OCI-LY7 (cell line): ENCODE data around the gene RASAL3. TPM values are rescaled to one million over a fixed set of nuclear protein-coding genes. Genes with fewer than 3 reads are reported as not detected.

Experiments used
- BruUV-seq: library from RNA; stranded (reverse); fragments of 400-500 nt; replicated peaks from 2 replicates; lab custom pipeline; 2021; lab: Mats Ljungman, UMichigan
- CTCF ChIA-PET: fragments of 300-600 bp; sonication (Branson Sonifier 250); formaldehyde crosslinking; loops from one replicate; lab custom pipeline; 2022; ENCODE audit warnings: antibody characterized with exemption; ENCODE audit not compliant: unreplicated experiment; lab: Charles Lee
- POLR2A ChIA-PET: fragments of 300-600 bp; sonication (Branson Sonifier 250); formaldehyde crosslinking; loops from one replicate; lab custom pipeline; 2022; ENCODE audit warnings: antibody characterized with exemption; lab: Charles Lee
- DNase-seq: peaks from one replicate; pipeline ENCODE4 v3.0.0-alpha.2; 2015; ENCODE audit warnings: low spot score
- H2AFZ ChIP-seq: fragments of 200-600 bp; sonication (generic), shearing (Covaris generic); 2 replicates; pipeline ENCODE4 v1.6.1; 2014; ENCODE audit warnings: mild to moderate bottlenecking, antibody characterized with exemption, low read length, moderate library complexity
- H3K27ac ChIP-seq: fragments of 200-600 bp; sonication (generic); 2 replicates; pipeline ENCODE4 v1.5.1; 2014; ENCODE audit warnings: mixed run types, low read depth, mild to moderate bottlenecking, moderate library complexity, low read length, inconsistent platforms; ENCODE audit not compliant: poor library complexity, severe bottlenecking
- H3K36me3 ChIP-seq: fragments of 200-600 bp; sonication (generic); 2 replicates; pipeline ENCODE4 v1.6.1; 2014; ENCODE audit warnings: mild to moderate bottlenecking, antibody characterized with exemption, low read length, moderate library complexity, mixed read lengths; ENCODE audit not compliant: insufficient read depth
- H3K4me1 ChIP-seq: fragments of 200-600 bp; sonication (generic); 2 replicates; pipeline ENCODE4 v1.5.1; 2014; ENCODE audit warnings: mild to moderate bottlenecking, low read length; ENCODE audit not compliant: insufficient read depth, poor library complexity, severe bottlenecking
- H3K4me2 ChIP-seq: fragments of 200-600 bp; sonication (generic); 2 replicates; pipeline ENCODE4 v1.6.1; 2014; ENCODE audit warnings: mild to moderate bottlenecking, low read length
- H3K4me3 ChIP-seq: fragments of 200-600 bp; sonication (generic); 2 replicates; pipeline ENCODE4 v1.5.1; 2014; ENCODE audit warnings: mild to moderate bottlenecking, low read depth, low read length; ENCODE audit not compliant: poor library complexity, severe bottlenecking
- H3K79me2 ChIP-seq: fragments of 200-600 bp; sonication (generic); 2 replicates; pipeline ENCODE4 v1.6.1; 2016; ENCODE audit warnings: low read depth, mild to moderate bottlenecking, low read length, moderate library complexity, mixed read lengths; ENCODE audit not compliant: insufficient read depth
- H3K9me2 ChIP-seq: fragments of 200-600 bp; sonication (generic); 2 replicates; pipeline ENCODE4 v1.6.1; 2016; ENCODE audit warnings: mild to moderate bottlenecking, low read length, mixed read lengths; ENCODE audit not compliant: insufficient read depth
- H3K9me3 ChIP-seq: fragments of 200-600 bp; sonication (generic); 2 replicates; pipeline ENCODE4 v1.6.1; 2014; ENCODE audit warnings: mild to moderate bottlenecking, mixed run types, low read length, mixed read lengths
- H4K20me1 ChIP-seq: fragments of 200-600 bp; sonication (generic); 2 replicates; pipeline ENCODE4 v1.6.1; 2014; ENCODE audit warnings: mild to moderate bottlenecking, antibody characterized with exemption, low read length, moderate library complexity, mixed read lengths; ENCODE audit not compliant: insufficient read depth
- CTCF ChIP-seq: fragments of 200-600 bp; sonication (generic); conservative IDR thresholded peaks from 2 replicates; pipeline ENCODE4 v1.5.1; 2014; ENCODE audit warnings: mild to moderate bottlenecking, antibody characterized with exemption, low read length, moderate library complexity, mixed read lengths
- EZH2phosphoT487 ChIP-seq: fragments of 200-600 bp; sonication (generic); IDR thresholded peaks from 2 replicates; pipeline ENCODE4 v1.6.1; 2018; ENCODE audit warnings: low read depth, borderline replicate concordance, mild to moderate bottlenecking, mixed run types, antibody characterized with exemption, low read length, moderate library complexity, mixed read lengths
- intact Hi-C: fragments of 100-400 bp; cut with micrococcal nuclease; formaldehyde crosslinking; loops from one replicate; pipeline ENCODE4 v1.10.0; 2022; ENCODE audit not compliant: unreplicated experiment
- total RNA-seq, 2 experiments: library from RNA; depleted of rRNA in 1 of 2; stranded (reverse); fragments of >200 nt in 1 of 2; shearing (Covaris generic) in 1 of 2; gene quantifications; 2 replicates each; pipeline ENCODE4 v1.2.3, GENCODE V29; 2014 to 2022

The RASAL3 gene
- total RNA-seq, 2 experiments from 2014 or later, result 28.3 to 53.3 TPM

GRCh38 chr19:15498910-15499309, 34.6 kb upstream of the RASAL3 start:
- Histone ChIP-seq H3K79me2 (no peaks in the 10 kb centered on the region), H3K9me3 (no peaks in the 10 kb centered on the region)

DNA sequence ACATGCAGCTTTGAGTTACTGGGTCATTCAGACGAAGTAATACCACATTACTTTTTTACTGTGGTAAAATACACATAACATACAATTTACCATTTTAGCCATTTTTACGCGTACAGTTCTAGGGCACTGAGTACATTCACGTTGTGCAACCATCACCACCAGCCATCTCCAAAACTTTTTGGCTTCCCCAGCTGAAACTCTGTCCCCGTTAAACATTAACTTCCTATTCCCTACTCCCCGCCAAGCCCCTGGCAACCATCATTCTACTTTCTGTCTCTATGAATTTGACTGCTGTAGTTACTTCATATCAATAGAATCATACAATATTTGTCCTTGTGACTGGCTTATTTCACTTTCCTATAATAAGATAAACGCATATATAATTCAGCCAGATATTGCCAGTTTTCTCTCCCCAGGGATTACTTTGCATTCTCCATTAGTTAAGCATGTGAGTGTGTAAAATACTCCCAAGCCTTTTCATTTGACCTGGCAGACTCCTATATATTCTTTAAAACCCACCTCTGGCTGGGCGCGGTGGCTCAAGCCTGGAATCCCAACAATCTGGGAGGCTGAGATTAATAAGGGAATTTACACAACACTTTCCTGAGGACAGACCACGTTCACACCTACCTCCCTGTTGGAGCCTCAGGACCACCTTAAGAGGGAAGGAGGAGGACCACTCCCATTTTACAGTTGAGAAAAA, 34.0 kb upstream of the RASAL3 start:
- BruUV-seq, result no TSS peak
- CTCF ChIA-PET, result no interaction called here
- intact Hi-C loops, result no loop called here

More at GRCh38 chr19:15498910-15499309, 34.6 kb upstream of the RASAL3 start:
- Histone ChIP-seq H3K4me1 (no peaks in the 10 kb centered on the region), H3K4me3 (no peak overlapping the region), H3K4me2 (no peak overlapping the region), H2AFZ (no peak overlapping the region), H3K27ac (no peak overlapping the region), H4K20me1 (no peaks in the 10 kb centered on the region), H3K9me2 (no peaks in the 10 kb centered on the region), H3K36me3 (no peaks in the 10 kb centered on the region)
- intact Hi-C loops, result no loop called here
- CTCF ChIA-PET, result no interaction called here
- no TSS peak for BruUV-seq
- DNase-seq, result no peak
- POLR2A ChIA-PET, result no interaction called here
- TF ChIP-seq EZH2phosphoT487, result no peak

DNA sequence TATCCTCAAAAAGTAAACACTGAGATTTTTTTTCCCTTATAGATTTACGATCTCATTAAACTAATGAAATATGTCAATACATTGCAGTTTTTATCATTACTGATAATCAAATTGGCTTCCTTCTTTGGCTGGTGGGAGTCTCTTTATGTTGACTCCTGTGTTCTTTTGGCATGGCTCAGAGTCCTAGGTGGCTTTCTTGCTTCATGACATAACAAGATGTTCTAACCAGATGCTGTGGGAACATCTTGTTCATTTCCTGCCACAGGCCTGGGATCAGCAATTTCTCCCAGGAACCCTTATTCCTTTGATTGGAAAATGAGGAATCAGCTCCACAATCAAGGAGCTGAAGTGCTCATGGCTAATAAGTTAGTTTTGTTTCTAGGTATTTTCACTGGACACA, 30.8 kb upstream of the RASAL3 start:
- intact Hi-C loops, result no loop called here
- ChIA-PET CTCF (no interaction called here), POLR2A (no interaction called here)
- TF ChIP-seq EZH2phosphoT487 (no peak), CTCF (no peak)
- no peaks in the 10 kb centered on the region for H3K9me2 ChIP-seq
- no peaks in the 10 kb centered on the region for H3K4me1 ChIP-seq
- no peak overlapping the region for H2AFZ ChIP-seq
- H3K27ac ChIP-seq, result no peak overlapping the region
- H3K9me3 ChIP-seq, result no peaks in the 10 kb centered on the region
- H3K4me3 ChIP-seq, result no peak overlapping the region
- no peaks in the 10 kb centered on the region for H3K79me2 ChIP-seq
- no peak for DNase-seq
- H3K4me2 ChIP-seq, result no peak overlapping the region
- no peaks in the 10 kb centered on the region for H4K20me1 ChIP-seq
- no peaks in the 10 kb centered on the region for H3K36me3 ChIP-seq
- no TSS peak for BruUV-seq

More for the DNA sequence above, 34.0 kb upstream of the RASAL3 start:
- Histone ChIP-seq H3K79me2 (no peaks in the 10 kb centered on the region), H3K4me1 (no peaks in the 10 kb centered on the region), H3K9me2 (no peaks in the 10 kb centered on the region), H3K36me3 (no peaks in the 10 kb centered on the region), H4K20me1 (no peaks in the 10 kb centered on the region), H3K27ac (no peak overlapping the region), H2AFZ (no peak overlapping the region), H3K4me2 (no peak overlapping the region), H3K9me3 (no peaks in the 10 kb centered on the region), H3K4me3 (no peak overlapping the region)
- DNase-seq, result no peak
- POLR2A ChIA-PET, result no interaction called here
- TF ChIP-seq CTCF, result no peak
- TF ChIP-seq EZH2phosphoT487, result no peak
